Activated CD4-positive, alpha-beta T cell treated with anti-CD3 and anti-CD28 coated beads, Interleukin-2, amount 10 ng/mL, durations not matched to agents 24 days and 14 days (primary cell): ENCODE measurements around the gene TWF2. TPM values are rescaled to one million over a fixed set of nuclear protein-coding genes. Genes with fewer than 3 reads are reported as not detected.

Source experiments
- DNase-seq: peaks from one replicate; pipeline ENCODE4 v3.0.0; 2022
- H3K27ac Mint-ChIP-seq: one replicate; pipeline ENCODE4 v1.8.0; 2022; ENCODE audit warnings: mild to moderate bottlenecking, mixed read lengths
- H3K27me3 Mint-ChIP-seq: one replicate; pipeline ENCODE4 v1.8.0; 2022; ENCODE audit warnings: mixed read lengths
- H3K36me3 Mint-ChIP-seq: one replicate; pipeline ENCODE4 v1.8.0; 2022; ENCODE audit warnings: low read depth, mild to moderate bottlenecking, mixed read lengths
- H3K4me1 Mint-ChIP-seq: one replicate; pipeline ENCODE4 v1.8.0; 2021; ENCODE audit warnings: mixed read lengths
- H3K4me3 Mint-ChIP-seq: one replicate; pipeline ENCODE4 v1.8.0; 2022; ENCODE audit warnings: mild to moderate bottlenecking, moderate library complexity, mixed read lengths
- H3K9me3 Mint-ChIP-seq: one replicate; pipeline ENCODE4 v1.8.0; 2021; ENCODE audit warnings: mixed read lengths
- intact Hi-C: fragments of 100-400 bp; cut with micrococcal nuclease; formaldehyde crosslinking; loops from one replicate; pipeline ENCODE4 v1.15.1; 2023
- total RNA-seq: library from RNA; stranded (reverse); gene quantifications from 2 replicates; pipeline ENCODE4 v1.2.3, GENCODE V29; 2022

Gene TWF2
- total RNA-seq, 1 donor from 2014 or later = 80.3 TPM

DNA sequence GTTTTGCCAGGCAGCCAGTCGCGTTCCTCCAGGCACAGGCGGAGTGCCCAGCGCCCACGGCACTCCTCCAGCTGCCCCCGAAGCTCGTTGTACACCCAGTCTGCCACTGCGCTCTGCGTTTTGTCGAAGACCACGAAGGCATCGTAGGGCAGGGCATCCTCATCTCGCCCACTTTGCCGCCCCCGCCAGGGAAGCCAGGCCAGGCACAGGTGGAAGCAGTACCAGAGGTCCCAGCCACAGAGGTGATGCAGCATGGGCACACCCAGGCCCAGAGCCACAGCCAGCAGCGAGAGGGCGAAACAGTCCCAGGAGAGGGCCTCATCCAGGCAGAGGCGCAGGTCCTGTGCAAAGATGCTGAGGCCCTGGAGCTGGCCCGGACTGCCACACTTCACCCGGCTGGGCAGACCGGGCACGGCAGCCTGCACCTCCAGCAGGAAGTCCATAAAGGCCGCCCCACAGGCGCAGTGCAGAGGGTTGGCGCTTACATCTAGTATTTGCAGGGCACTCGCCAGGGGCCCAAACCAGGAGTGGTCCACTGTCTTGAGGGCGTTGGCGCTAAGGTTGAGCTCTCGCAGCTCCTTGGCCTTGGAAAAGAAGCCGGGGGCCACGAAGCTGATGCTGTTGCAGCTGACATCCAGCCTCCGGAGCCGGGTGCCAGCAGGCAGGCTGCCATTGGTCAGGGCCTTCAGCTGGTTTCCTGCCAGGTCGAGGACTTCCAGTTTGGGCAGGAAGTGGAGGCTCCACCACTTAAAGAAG, 17.2 kb downstream of the TWF2 start:
- DNase-seq = peak; percentile 89
- peaks cover 73% of the 10 kb centered on the region for H3K4me1 Mint-ChIP-seq
- no peaks in the 10 kb centered on the region for H3K9me3 Mint-ChIP-seq
- no peaks in the 10 kb centered on the region for H3K27me3 Mint-ChIP-seq
- peaks cover 8% of the 10 kb centered on the region for H3K36me3 Mint-ChIP-seq
- intact Hi-C loops = loop anchor here (10.0 kb wide), 1 partner anchor 233 kb away; the partner anchor contains the start of genes NISCH and TNNC1
- H3K27ac Mint-ChIP-seq = peak overlapping the region; percentile 80
- H3K4me3 Mint-ChIP-seq = peak overlapping the region; percentile 81

GRCh38 chr3:52221141-52221562, 17.8 kb downstream of the TWF2 start:
- no peak overlapping the region for H3K27ac Mint-ChIP-seq
- DNase-seq = no peak
- H3K36me3 Mint-ChIP-seq = peaks cover 11% of the 10 kb centered on the region
- H3K27me3 Mint-ChIP-seq = no peaks in the 10 kb centered on the region
- peaks cover 71% of the 10 kb centered on the region for H3K4me1 Mint-ChIP-seq
- no peaks in the 10 kb centered on the region for H3K9me3 Mint-ChIP-seq
- intact Hi-C loops = loop anchor here (10.0 kb wide), 1 partner anchor 234 kb away; the partner anchor contains the start of genes NISCH and TNNC1
- H3K4me3 Mint-ChIP-seq = peak overlapping the region; percentile 81

DNA sequence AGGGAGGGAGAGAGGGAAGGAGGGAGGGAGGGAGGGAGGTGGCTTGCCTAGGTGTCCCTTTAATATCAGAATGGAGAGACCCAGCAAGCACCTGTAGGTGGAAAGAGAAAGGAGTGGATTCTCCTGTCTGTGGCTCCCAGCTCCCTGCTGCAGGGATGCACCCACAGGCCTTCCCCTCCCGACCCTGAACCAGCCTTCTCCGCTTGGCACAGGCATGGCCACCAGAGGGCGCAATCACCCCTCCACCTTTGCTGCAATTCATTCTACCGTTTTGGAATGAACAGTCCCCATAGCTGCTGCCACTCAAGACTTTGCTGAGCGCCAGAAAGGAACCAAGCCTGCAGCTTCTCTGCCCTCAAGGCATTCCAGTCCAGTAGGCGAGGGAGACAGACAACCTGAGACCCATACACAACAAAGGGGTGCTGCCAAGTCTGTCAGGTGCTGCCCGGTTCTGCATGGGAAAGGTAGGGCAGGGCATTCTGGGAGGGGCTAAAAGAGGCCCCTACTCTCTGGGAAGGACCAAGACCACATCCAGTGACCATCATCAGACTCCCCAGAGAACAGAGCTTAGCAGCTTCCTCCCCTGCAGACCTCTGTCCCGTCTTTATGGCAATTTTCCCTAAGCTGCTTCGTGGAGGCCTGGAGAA, 18.5 kb downstream of the TWF2 start:
- peak overlapping the region; percentile 37 for H3K4me3 Mint-ChIP-seq
- no peaks in the 10 kb centered on the region for H3K27me3 Mint-ChIP-seq
- no peaks in the 10 kb centered on the region for H3K9me3 Mint-ChIP-seq
- H3K27ac Mint-ChIP-seq = no peak overlapping the region
- H3K36me3 Mint-ChIP-seq = peaks cover 13% of the 10 kb centered on the region
- peak; percentile 96 for DNase-seq
- H3K4me1 Mint-ChIP-seq = peaks cover 66% of the 10 kb centered on the region
- intact Hi-C loops = loop anchor here (1.0 to 10.0 kb wide), 3 partner anchors 18 to 234 kb away; partner anchors contain the start of genes NISCH and TNNC1

DNA sequence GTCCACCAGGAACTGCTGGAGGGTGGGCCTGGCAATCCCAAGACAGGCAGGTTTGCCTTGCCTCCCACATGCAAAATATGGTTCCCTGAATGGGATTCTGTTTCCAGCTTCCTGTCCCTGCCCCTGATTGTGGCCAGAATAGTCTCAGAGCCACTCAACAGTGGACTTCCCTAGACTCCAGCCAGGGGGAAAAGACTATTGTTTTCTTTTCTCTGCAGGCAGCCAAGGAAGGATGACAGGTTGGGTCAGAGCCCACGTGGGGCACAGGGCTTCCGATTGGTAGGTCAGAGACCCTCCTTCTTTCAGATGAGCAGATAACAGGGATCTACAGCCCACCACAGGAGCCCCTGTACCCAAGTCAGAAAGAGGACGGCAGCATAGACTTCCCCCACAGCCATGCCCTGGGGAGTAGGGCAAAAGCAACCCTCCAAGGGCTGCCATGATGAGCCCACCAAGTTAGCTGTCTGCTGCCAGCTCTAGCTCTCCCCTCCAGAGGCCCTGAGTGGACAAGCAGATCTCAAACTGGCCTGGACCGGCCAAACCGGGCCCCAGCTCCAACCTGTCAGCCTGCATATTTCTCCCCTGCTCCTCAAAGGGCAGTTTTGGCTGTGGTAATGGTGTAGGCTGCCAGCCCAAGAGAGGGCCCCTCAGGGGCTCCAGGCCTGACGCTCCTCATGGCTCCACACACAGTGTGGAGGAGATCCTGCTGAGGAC, 19.9 kb downstream of the TWF2 start:
- H3K4me3 Mint-ChIP-seq = peak overlapping the region; percentile 10
- H3K4me1 Mint-ChIP-seq = peaks cover 65% of the 10 kb centered on the region
- peak overlapping the region; percentile 72 for H3K27ac Mint-ChIP-seq

DNA sequence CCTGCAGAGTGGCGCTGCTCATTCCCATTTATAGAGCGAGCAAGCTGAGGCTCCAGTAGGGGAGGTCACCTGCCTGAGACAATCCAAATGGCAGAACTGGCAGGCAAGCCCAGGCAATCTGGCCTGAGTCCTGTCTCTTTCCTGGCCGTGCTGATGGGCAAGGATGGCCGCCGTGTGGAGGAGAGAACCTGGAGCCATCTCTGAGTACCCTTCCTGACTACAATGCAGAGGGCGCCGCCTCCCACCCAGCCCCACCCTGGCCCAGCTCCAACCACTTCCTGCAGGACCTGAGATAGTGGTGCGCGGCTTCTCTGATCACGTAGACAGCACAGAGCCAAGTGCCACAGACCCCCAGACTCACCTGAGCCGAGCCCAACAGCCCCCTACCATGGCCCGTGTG, 20.5 kb downstream of the TWF2 start:
- peak overlapping the region; percentile 72 for H3K27ac Mint-ChIP-seq
- H3K36me3 Mint-ChIP-seq = peaks cover 30% of the 10 kb centered on the region
- no peaks in the 10 kb centered on the region for H3K27me3 Mint-ChIP-seq
- intact Hi-C loops = no loop called here
- peak; percentile 70 for DNase-seq
- H3K4me1 Mint-ChIP-seq = peaks cover 60% of the 10 kb centered on the region
- no peaks in the 10 kb centered on the region for H3K9me3 Mint-ChIP-seq
- H3K4me3 Mint-ChIP-seq = peak overlapping the region; percentile 58

More for the DNA sequence above, 19.9 kb downstream of the TWF2 start:
- DNase-seq = no peak
- H3K36me3 Mint-ChIP-seq = peaks cover 24% of the 10 kb centered on the region
- intact Hi-C loops = no loop called here
- no peaks in the 10 kb centered on the region for H3K9me3 Mint-ChIP-seq
- no peaks in the 10 kb centered on the region for H3K27me3 Mint-ChIP-seq

GRCh38 chr3:52218026-52218425, 20.9 kb downstream of the TWF2 start:
- DNase-seq = peak; percentile 58
- peak overlapping the region; percentile 57 for H3K27ac Mint-ChIP-seq
- H3K27me3 Mint-ChIP-seq = no peaks in the 10 kb centered on the region
- peaks cover 32% of the 10 kb centered on the region for H3K36me3 Mint-ChIP-seq
- H3K4me3 Mint-ChIP-seq = peak overlapping the region; percentile 58
- intact Hi-C loops = no loop called here
- no peaks in the 10 kb centered on the region for H3K9me3 Mint-ChIP-seq
- H3K4me1 Mint-ChIP-seq = peaks cover 56% of the 10 kb centered on the region

DNA sequence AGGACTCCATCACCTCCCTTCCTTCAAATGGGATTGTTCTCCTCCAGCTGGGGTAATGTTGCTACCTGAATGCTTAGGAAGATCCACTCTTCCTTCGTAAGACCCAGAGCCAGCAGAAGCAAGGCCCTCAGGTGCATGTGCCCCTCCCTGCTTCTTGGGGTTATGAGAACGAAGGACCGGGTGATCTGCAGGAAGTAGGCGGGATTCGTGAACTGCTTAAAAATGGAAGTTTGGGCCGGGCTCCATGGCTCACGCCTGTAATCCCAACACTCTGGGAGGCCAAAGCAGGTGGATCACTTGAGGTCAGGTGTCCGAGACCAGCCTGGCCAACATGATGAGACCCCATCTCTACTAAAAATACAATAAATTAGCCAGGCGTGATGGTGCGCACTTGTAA, 21.6 kb downstream of the TWF2 start:
- DNase-seq = no peak
- peak overlapping the region; percentile 85 for H3K27ac Mint-ChIP-seq
- H3K4me3 Mint-ChIP-seq = peak overlapping the region; percentile 58
- H3K9me3 Mint-ChIP-seq = no peaks in the 10 kb centered on the region
- intact Hi-C loops = no loop called here
- peaks cover 38% of the 10 kb centered on the region for H3K36me3 Mint-ChIP-seq
- H3K27me3 Mint-ChIP-seq = no peaks in the 10 kb centered on the region
- peaks cover 51% of the 10 kb centered on the region for H3K4me1 Mint-ChIP-seq

DNA sequence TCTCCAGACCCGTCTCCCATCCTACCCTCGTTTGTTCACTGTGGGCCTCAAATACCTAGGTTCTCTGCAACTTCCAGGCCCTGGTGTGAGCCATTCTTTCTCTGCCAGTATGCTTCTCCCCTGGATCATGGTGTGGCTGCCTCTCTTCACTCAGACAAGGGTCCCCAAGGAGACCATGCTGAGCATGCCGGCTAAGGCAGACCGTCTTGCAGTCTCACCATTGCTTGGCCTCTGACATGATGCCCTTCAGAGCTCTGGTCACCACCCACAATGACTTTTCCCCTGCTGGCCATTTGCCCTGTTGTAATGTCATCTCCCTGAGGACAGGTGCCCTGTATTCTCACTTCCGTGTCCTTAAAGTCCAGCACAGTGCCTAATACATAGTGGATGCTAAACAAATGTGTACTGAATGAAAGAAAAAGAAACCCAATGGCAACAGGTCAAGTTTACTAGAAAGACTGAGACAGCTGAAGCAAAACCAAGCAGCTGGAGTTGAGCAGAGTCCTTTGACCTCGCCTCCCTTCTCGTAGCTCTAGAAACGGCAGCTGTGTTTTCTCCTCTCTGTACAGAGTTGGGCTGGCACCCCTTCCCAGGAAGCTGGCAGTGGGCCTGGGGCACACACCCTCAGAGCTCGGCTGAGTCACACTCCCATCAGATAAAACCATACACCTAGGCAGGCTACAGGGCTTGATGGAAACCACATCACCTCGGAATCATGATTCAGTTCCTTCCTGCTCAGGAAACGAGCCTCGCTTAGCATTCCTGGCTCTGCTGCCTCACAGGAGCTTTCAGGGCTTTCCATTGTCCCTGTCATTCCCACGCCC, 22.2 kb downstream of the TWF2 start:
- Mint-ChIP-seq H3K27me3 (no peaks in the 10 kb centered on the region), H3K4me1 (peaks cover 47% of the 10 kb centered on the region), H3K4me3 (peak overlapping the region; percentile 58), H3K9me3 (no peaks in the 10 kb centered on the region), H3K36me3 (peaks cover 44% of the 10 kb centered on the region), H3K27ac (peak overlapping the region; percentile 85)
- intact Hi-C loops = no loop called here
- peak; percentile 80 for DNase-seq

DNA sequence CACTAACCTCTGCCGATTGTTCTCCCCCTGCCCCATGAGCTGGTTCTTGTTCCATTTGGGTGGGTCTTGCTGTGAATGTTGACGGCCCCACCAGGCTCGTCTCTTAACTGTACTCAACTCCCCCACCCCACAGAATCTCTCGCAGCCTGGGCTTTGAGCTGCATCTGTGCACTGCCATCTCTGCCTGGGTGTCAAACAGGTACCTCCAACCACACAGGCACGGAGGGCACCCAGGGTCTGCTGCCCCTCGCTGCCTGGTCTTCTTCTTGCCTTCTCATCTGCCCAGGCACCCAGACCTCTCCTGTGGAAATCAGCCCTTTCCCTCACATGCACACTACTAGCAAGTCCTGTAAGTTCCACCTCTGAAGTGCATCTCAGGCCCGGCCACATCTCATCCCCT, 23.6 kb downstream of the TWF2 start:
- intact Hi-C loops = no loop called here
- Mint-ChIP-seq H3K36me3 (peaks cover 55% of the 10 kb centered on the region), H3K4me1 (peaks cover 42% of the 10 kb centered on the region), H3K4me3 (no peak overlapping the region), H3K27me3 (no peaks in the 10 kb centered on the region), H3K27ac (peak overlapping the region; percentile 53), H3K9me3 (no peaks in the 10 kb centered on the region)
- no peak for DNase-seq

DNA sequence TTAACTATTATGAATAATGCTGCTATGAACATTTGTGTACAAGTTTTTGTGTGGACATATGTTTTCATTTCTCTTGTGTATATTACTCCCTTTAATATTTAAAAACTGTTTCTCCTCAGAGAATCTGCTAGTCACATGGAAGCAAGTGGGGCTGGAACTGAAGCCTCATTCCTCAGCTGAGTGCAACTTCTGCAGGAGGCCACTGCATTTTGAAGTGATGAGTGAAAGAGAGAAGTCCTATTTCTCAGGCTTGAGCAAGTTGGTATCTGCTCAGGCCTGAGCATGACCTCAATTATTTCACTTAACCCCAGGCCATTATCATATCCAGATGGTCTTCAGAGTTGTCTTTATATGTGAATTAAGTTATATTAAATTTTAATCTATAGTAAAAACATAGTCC, 25.1 kb downstream of the TWF2 start:
- H3K9me3 Mint-ChIP-seq = no peaks in the 10 kb centered on the region
- H3K27me3 Mint-ChIP-seq = no peaks in the 10 kb centered on the region
- peaks cover 35% of the 10 kb centered on the region for H3K4me1 Mint-ChIP-seq
- H3K36me3 Mint-ChIP-seq = peaks cover 66% of the 10 kb centered on the region
- H3K27ac Mint-ChIP-seq = no peak overlapping the region
- no peak overlapping the region for H3K4me3 Mint-ChIP-seq
- intact Hi-C loops = no loop called here
- DNase-seq = no peak

DNA sequence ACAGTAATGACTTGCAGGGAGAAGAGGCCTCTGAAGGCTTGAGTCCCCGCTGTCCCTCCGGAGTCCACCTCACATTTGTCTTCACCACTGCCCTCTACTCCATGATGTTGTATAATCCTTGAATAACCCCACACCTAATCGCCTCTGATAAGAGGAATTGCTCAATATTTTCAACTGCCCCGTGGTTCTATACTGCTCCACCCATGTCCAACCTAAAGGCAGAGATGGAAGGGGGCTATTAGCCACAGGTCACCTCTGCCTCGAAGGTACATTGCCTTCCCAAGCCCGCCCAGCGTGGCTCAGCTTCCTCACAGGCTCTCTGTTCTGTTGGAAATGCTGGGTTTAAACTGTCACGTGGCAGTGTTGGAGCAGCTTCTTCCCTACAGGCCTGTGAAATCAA, 26.0 kb downstream of the TWF2 start:
- Mint-ChIP-seq H3K4me1 (peaks cover 30% of the 10 kb centered on the region), H3K9me3 (no peaks in the 10 kb centered on the region), H3K36me3 (peaks cover 73% of the 10 kb centered on the region), H3K27me3 (no peaks in the 10 kb centered on the region), H3K27ac (no peak overlapping the region), H3K4me3 (no peak overlapping the region)
- no peak for DNase-seq
- intact Hi-C loops = no loop called here

GRCh38 chr3:52211268-52211891, 27.6 kb downstream of the TWF2 start:
- no peak overlapping the region for H3K4me3 Mint-ChIP-seq
- intact Hi-C loops = no loop called here

DNA sequence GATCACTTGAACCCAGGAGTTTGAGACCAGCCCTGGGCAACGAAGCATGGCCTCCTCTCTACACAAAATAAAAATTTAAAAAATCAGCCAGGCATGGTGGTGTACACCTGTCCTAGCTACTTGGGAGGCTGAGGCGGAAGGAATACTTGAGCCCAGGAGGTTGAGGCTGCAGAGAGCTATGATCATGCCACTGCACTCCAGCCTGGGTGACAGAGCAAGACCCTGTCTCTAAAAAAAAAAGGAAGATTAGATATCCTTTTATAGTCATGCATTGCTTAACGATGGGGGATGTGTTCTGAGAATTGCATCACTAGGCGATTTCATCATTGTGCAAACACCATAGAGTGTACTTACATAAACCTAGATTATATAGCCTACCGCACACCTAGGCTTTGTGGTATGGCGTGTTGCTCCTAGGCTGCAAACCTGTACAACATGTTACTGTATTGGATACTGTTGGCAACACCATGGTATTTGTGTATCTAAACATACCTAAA, 28.4 kb downstream of the TWF2 start:
- Mint-ChIP-seq H3K27ac (no peak overlapping the region), H3K4me3 (no peak overlapping the region), H3K9me3 (no peaks in the 10 kb centered on the region), H3K36me3 (peaks cover 82% of the 10 kb centered on the region), H3K27me3 (no peaks in the 10 kb centered on the region), H3K4me1 (peaks cover 17% of the 10 kb centered on the region)
- no peak for DNase-seq
- intact Hi-C loops = no loop called here

More at GRCh38 chr3:52211268-52211891, 27.6 kb downstream of the TWF2 start:
- DNase-seq = no peak
- H3K27me3 Mint-ChIP-seq = no peaks in the 10 kb centered on the region
- H3K9me3 Mint-ChIP-seq = no peaks in the 10 kb centered on the region
- peaks cover 18% of the 10 kb centered on the region for H3K4me1 Mint-ChIP-seq
- no peak overlapping the region for H3K27ac Mint-ChIP-seq
- H3K36me3 Mint-ChIP-seq = peaks cover 78% of the 10 kb centered on the region
